ENCODE data around the gene NAP1L4. TPM values are rescaled to one million over a fixed set of nuclear protein-coding genes. Genes with fewer than 3 reads are reported as not detected.

Gene NAP1L4
- total RNA-seq, 1 experiment from 2014 or later: 80.5 TPM

DNA sequence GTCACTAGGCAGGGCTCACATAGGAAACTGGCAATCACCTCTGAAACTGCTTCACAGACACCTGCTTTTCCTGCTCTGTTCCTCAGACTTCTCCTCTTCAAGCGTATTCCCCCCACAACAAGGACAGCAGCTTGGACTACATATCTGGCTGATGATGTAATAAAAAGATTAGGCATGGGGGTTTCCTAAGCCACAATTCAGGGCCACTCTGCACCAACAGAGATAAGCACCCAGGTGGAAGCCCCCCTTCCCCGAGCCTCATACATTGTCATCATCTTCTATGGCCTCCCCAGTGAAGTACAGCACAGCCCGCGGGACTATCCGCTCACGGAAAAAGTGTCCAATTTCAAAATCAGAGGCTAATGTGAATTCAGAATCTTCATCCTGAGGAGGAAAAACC, 37.9 kb downstream of the NAP1L4 start:
- no peak for DNase-seq
- Histone ChIP-seq H3K9me3 (ENCODE audit: low read length) (no peaks in the 10 kb centered on the region), H3K4me3 (ENCODE audit: low read length) (no peak overlapping the region), H3K4me2 (ENCODE audit: low read depth, low read length, poor library complexity, severe bottlenecking) (no peak overlapping the region), H3K9me2 (replicated peaks; ENCODE audit: insufficient read depth, low read length) (no peaks in the 10 kb centered on the region), H3K9ac (ENCODE audit: low read length) (no peak overlapping the region), H3K27ac (ENCODE audit: low read length) (no peak overlapping the region), H3K27me3 (ENCODE audit: low read length) (no peaks in the 10 kb centered on the region), H3K4me1 (ENCODE audit: low read length) (no peaks in the 10 kb centered on the region), H3K79me2 (ENCODE audit: low read length) (peaks cover 20% of the 10 kb centered on the region), H4K20me1 (ENCODE audit: insufficient read depth, low read depth, low read length) (no peaks in the 10 kb centered on the region), H2AFZ (ENCODE audit: low read length) (no peak overlapping the region), H3K36me3 (ENCODE audit: insufficient read depth, low read length) (peaks cover 99% of the 10 kb centered on the region)

- Histone ChIP-seq H3K27ac (ENCODE audit: low read length) (no peak overlapping the region), H3K36me3 (ENCODE audit: insufficient read depth, low read length) (peaks cover 99% of the 10 kb centered on the region), H3K9me2 (replicated peaks; ENCODE audit: insufficient read depth, low read length) (no peaks in the 10 kb centered on the region), H3K4me1 (ENCODE audit: low read length) (no peaks in the 10 kb centered on the region), H3K27me3 (ENCODE audit: low read length) (no peaks in the 10 kb centered on the region), H3K9ac (ENCODE audit: low read length) (no peak overlapping the region), H3K9me3 (ENCODE audit: low read length) (no peaks in the 10 kb centered on the region), H2AFZ (ENCODE audit: low read length) (no peak overlapping the region), H3K4me2 (ENCODE audit: low read depth, low read length, poor library complexity, severe bottlenecking) (no peak overlapping the region), H4K20me1 (ENCODE audit: insufficient read depth, low read depth, low read length) (no peaks in the 10 kb centered on the region), H3K79me2 (ENCODE audit: low read length) (peaks cover 8% of the 10 kb centered on the region; the same call in 1 of the 2 replicates), H3K4me3 (ENCODE audit: low read length) (no peak overlapping the region)
- no peak for DNase-seq
These were observed 39.8 kb downstream of the NAP1L4 start for GRCh38 chr11:2952290-2952689.

- Histone ChIP-seq H3K27ac (ENCODE audit: low read length) (no peak overlapping the region), H2AFZ (ENCODE audit: low read length) (no peak overlapping the region), H3K4me1 (ENCODE audit: low read length) (no peaks in the 10 kb centered on the region), H3K4me3 (ENCODE audit: low read length) (no peak overlapping the region), H3K9me3 (ENCODE audit: low read length) (no peaks in the 10 kb centered on the region), H3K9me2 (replicated peaks; ENCODE audit: insufficient read depth, low read length) (no peaks in the 10 kb centered on the region), H3K79me2 (ENCODE audit: low read length) (peaks cover 8% of the 10 kb centered on the region; the same call in 1 of the 2 replicates), H4K20me1 (ENCODE audit: insufficient read depth, low read depth, low read length) (no peaks in the 10 kb centered on the region), H3K9ac (ENCODE audit: low read length) (no peak overlapping the region), H3K36me3 (ENCODE audit: insufficient read depth, low read length) (peaks cover 99% of the 10 kb centered on the region), H3K27me3 (ENCODE audit: low read length) (no peaks in the 10 kb centered on the region), H3K4me2 (ENCODE audit: low read depth, low read length, poor library complexity, severe bottlenecking) (no peak overlapping the region)
- no peak for DNase-seq
These were observed 40.7 kb downstream of the NAP1L4 start for GRCh38 chr11:2951231-2952110.

- H3K27me3 ChIP-seq (ENCODE audit: low read length): no peaks in the 10 kb centered on the region
- no peak overlapping the region for H2AFZ ChIP-seq (ENCODE audit: low read length)
- no peak overlapping the region for H3K4me3 ChIP-seq (ENCODE audit: low read length)
- no peak overlapping the region for H3K4me2 ChIP-seq (ENCODE audit: low read depth, low read length, poor library complexity, severe bottlenecking)
- H3K79me2 ChIP-seq (ENCODE audit: low read length): peaks cover 8% of the 10 kb centered on the region; the same call in 1 of the 2 replicates
- peaks cover 99% of the 10 kb centered on the region for H3K36me3 ChIP-seq (ENCODE audit: insufficient read depth, low read length)
- H4K20me1 ChIP-seq (ENCODE audit: insufficient read depth, low read depth, low read length): no peaks in the 10 kb centered on the region
- no peaks in the 10 kb centered on the region for H3K9me3 ChIP-seq (ENCODE audit: low read length)
- H3K4me1 ChIP-seq (ENCODE audit: low read length): no peaks in the 10 kb centered on the region
- no peaks in the 10 kb centered on the region for H3K9me2 ChIP-seq (replicated peaks; ENCODE audit: insufficient read depth, low read length)
- no peak overlapping the region for H3K27ac ChIP-seq (ENCODE audit: low read length)
- DNase-seq: no peak
- no peak overlapping the region for H3K9ac ChIP-seq (ENCODE audit: low read length)
These were observed 41.3 kb downstream of the NAP1L4 start for GRCh38 chr11:2950825-2951224.

DNA sequence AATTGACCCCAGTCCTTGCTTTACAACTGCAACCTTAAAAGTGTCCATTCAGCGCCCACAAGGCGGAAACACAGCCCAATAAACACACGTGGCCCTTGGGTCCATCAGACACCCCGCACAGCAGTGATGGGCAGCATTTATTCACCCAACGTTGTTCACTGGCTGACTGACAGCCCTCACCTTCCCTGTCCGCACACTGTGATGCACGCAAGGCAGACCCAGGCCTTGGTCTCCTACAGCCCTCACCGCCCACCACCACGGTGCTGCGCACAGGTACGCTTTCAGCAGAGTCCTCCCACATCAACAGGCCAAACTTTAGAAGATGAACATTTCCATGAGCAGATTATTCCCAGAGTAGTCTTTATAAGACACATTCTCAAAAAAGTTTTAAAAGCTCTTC, 42.2 kb downstream of the NAP1L4 start:
- Histone ChIP-seq H3K4me1 (ENCODE audit: low read length) (no peaks in the 10 kb centered on the region), H3K9me3 (ENCODE audit: low read length) (no peaks in the 10 kb centered on the region; the same call in 1 of the 2 replicates), H3K27me3 (ENCODE audit: low read length) (no peaks in the 10 kb centered on the region), H3K9ac (ENCODE audit: low read length) (no peak overlapping the region), H2AFZ (ENCODE audit: low read length) (no peak overlapping the region), H3K36me3 (ENCODE audit: insufficient read depth, low read length) (peaks cover 99% of the 10 kb centered on the region), H3K79me2 (ENCODE audit: low read length) (peaks cover 8% of the 10 kb centered on the region; the same call in 1 of the 2 replicates), H3K4me2 (ENCODE audit: low read depth, low read length, poor library complexity, severe bottlenecking) (no peak overlapping the region), H3K9me2 (replicated peaks; ENCODE audit: insufficient read depth, low read length) (no peaks in the 10 kb centered on the region), H3K4me3 (ENCODE audit: low read length) (no peak overlapping the region), H3K27ac (ENCODE audit: low read length) (no peak overlapping the region), H4K20me1 (ENCODE audit: insufficient read depth, low read depth, low read length) (no peaks in the 10 kb centered on the region)
- no peak for DNase-seq

- H3K79me2 ChIP-seq (ENCODE audit: low read length): peaks cover 4% of the 10 kb centered on the region; the same call in 1 of the 2 replicates
- peaks cover 5% of the 10 kb centered on the region; the same call in 1 of the 2 replicates for H3K9me3 ChIP-seq (ENCODE audit: low read length)
- H3K4me1 ChIP-seq (ENCODE audit: low read length): no peaks in the 10 kb centered on the region
- no peak overlapping the region for H3K4me3 ChIP-seq (ENCODE audit: low read length)
- H3K9ac ChIP-seq (ENCODE audit: low read length): no peak overlapping the region
- no peak overlapping the region for H2AFZ ChIP-seq (ENCODE audit: low read length)
- no peak overlapping the region for H3K4me2 ChIP-seq (ENCODE audit: low read depth, low read length, poor library complexity, severe bottlenecking)
- no peaks in the 10 kb centered on the region for H3K27me3 ChIP-seq (ENCODE audit: low read length)
- no peak for DNase-seq
- peaks cover 98% of the 10 kb centered on the region for H3K36me3 ChIP-seq (ENCODE audit: insufficient read depth, low read length)
- H4K20me1 ChIP-seq (ENCODE audit: insufficient read depth, low read depth, low read length): no peaks in the 10 kb centered on the region
- H3K27ac ChIP-seq (ENCODE audit: low read length): no peak overlapping the region
- no peaks in the 10 kb centered on the region for H3K9me2 ChIP-seq (replicated peaks; ENCODE audit: insufficient read depth, low read length)
These were observed 44.4 kb downstream of the NAP1L4 start for GRCh38 chr11:2947744-2948143.

DNA sequence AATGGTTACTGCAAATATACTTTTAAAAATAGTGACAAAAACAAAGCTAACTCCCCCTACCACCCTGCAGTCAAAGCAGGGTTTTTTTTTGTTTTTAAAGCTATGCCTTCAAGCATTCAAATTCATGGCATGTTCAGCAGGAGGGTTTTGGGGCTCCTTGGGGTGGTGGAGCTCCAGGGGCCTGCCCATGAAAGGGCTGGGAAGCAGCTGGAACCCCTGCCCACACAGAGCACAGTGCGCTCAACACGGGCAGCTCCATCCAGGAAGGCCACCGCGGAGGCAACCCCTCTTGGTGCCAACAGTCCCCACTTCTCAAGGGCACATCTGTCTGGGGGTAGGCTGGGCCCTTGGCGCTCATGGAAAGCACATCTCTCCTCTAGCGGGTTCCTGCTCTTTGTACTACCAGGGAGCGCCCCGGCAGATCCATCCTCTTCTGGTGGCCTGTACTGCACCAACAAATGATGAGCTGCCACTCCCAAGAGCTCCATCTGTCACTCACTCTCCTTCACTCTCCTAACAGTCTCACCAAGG, 46.3 kb downstream of the NAP1L4 start:
- Histone ChIP-seq H3K4me3 (ENCODE audit: low read length) (no peak overlapping the region), H3K36me3 (ENCODE audit: insufficient read depth, low read length) (peaks cover 79% of the 10 kb centered on the region), H3K9ac (ENCODE audit: low read length) (no peak overlapping the region), H3K9me3 (ENCODE audit: low read length) (peaks cover 5% of the 10 kb centered on the region; the same call in 1 of the 2 replicates), H3K9me2 (replicated peaks; ENCODE audit: insufficient read depth, low read length) (no peaks in the 10 kb centered on the region), H3K79me2 (ENCODE audit: low read length) (peaks cover 4% of the 10 kb centered on the region; the same call in 1 of the 2 replicates), H4K20me1 (ENCODE audit: insufficient read depth, low read depth, low read length) (no peaks in the 10 kb centered on the region), H3K4me2 (ENCODE audit: low read depth, low read length, poor library complexity, severe bottlenecking) (no peak overlapping the region), H3K4me1 (ENCODE audit: low read length) (no peaks in the 10 kb centered on the region), H3K27ac (ENCODE audit: low read length) (no peak overlapping the region), H2AFZ (ENCODE audit: low read length) (no peak overlapping the region), H3K27me3 (ENCODE audit: low read length) (no peaks in the 10 kb centered on the region)
- DNase-seq: no peak

GRCh38 chr11:2945031-2945756, 46.9 kb downstream of the NAP1L4 start:
- Histone ChIP-seq H2AFZ (ENCODE audit: low read length) (no peak overlapping the region), H3K36me3 (ENCODE audit: insufficient read depth, low read length) (peaks cover 73% of the 10 kb centered on the region), H3K4me2 (ENCODE audit: low read depth, low read length, poor library complexity, severe bottlenecking) (no peak overlapping the region), H3K79me2 (ENCODE audit: low read length) (peaks cover 4% of the 10 kb centered on the region; the same call in 1 of the 2 replicates), H3K9me2 (replicated peaks; ENCODE audit: insufficient read depth, low read length) (no peaks in the 10 kb centered on the region), H3K27ac (ENCODE audit: low read length) (no peak overlapping the region), H3K4me3 (ENCODE audit: low read length) (no peak overlapping the region), H4K20me1 (ENCODE audit: insufficient read depth, low read depth, low read length) (no peaks in the 10 kb centered on the region), H3K9me3 (ENCODE audit: low read length) (peaks cover 5% of the 10 kb centered on the region; the same call in 1 of the 2 replicates), H3K9ac (ENCODE audit: low read length) (no peak overlapping the region), H3K4me1 (ENCODE audit: low read length) (no peaks in the 10 kb centered on the region), H3K27me3 (ENCODE audit: low read length) (no peaks in the 10 kb centered on the region)
- DNase-seq: no peak

Measured in Karpas-422 (cell line).